Stimulated activated CD4-positive, alpha-beta T cell treated with anti-CD3 and anti-CD28 coated beads, Interleukin-4, amount 100 ng/mL, for 48 hours (primary cell): ENCODE results near the gene MAN2A2.

ENCODE experiments used
- DNase-seq, 2 donors: peaks; one replicate each; pipeline ENCODE4 v3.0.0-alpha.2; 2020; ENCODE audit warnings: low read depth in 2 of 2

Gene MAN2A2

DNA sequence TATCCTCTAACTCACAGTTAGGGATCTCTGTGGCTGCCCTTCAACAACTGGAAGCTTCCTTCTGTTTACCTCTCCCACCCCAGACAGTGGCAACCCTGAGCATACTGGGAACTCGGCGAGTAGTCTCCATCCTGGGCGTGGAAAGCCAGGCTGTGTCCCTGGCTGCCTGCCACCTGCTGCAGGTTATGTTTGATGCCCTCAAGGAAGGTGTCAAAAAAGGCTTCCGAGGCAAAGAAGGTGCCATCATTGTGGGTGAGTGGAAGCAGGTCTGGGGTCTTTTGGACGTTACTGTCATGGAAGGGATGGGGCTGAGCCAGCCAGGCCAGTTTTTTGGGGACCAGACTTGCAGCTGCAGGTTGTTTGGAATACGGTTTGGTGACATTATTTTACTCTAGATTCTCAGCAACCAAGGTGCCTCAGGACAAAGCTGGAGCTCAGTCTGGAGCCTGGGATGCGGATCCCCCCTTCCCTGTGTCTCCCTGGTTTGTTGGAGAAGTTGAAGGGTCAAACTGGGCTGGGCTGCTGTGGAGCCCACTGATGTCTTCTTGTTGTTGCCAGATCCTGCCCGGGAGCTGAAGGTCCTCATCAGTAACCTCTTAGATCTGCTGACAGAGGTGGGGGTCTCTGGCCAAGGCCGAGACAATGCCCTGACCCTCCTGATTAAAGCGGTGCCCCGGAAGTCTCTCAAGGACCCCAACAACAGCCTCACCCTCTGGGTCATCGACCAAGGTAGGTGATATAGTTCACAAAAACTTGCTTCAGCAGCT is 39.4 kb downstream of the MAN2A2 start:
- DNase-seq = no peak

DNA sequence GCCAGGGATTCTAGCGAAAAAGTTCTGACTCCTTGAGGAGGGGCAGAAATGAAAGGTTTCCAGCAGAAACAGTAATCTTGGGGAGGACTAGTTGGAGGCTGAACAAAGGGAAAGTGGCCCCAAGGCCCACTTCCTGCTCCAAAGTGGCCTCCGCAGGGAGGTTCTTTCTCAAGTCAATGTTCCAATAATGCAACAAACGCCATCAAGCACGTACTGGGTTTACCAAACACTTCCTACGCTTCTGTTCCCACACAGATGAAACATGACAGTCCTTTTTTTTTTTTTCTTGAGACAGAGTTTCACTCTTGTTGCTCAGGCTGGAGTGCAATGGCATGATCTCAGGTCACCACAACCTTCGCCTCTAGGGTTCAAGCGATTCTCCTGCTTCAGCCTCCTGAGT is 42.0 kb downstream of the MAN2A2 start:
- no peak for DNase-seq

DNA sequence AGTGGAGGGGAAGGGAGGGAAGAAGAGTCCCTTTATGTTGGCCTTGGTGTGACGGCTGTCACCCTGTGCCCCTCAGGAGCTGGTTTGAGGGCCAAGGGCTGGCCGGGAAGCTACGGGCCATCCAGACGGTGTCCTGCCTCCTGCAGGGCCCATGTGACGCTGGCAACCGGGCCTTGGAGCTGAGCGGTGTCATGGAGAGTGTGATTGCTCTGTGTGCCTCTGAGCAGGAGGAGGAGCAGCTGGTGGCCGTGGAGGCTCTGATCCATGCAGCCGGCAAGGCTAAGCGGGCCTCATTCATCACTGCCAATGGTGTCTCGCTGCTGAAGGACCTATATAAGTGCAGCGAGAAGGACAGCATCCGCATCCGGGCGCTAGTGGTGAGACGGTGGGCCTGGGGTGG is 43.4 kb downstream of the MAN2A2 start:
- no peak for DNase-seq

DNA sequence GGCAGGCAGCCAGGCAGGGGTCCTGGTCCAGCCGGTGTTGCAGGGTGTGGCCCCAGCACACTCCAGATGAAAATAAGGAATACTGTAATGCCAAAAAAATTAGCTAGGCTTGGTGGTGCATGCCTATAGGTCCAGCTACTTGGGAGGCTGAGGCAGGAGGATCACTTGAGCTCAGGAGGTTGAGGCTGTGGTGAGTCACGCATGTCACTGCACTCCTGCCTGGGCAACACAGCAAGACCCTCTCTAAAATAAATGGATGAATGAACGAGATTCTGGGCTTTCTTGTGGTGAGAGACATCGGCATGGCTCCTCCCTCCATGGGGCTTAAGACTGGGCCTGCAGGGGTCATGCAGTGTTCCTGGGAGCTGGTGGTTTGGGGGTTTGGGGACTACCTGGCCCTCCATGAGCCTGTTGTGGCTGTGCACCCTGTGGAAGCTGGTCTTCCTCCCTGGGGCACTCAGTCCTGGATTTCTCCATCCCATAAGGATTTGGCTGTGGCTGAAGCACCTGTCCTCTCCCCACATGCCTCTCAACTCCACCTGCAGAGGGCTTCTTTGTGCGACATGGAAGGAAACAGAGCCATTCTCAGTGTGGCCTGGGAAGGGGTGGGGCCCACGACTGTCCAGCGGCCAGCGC is 44.0 kb downstream of the MAN2A2 start:
- DNase-seq = no peak

DNA sequence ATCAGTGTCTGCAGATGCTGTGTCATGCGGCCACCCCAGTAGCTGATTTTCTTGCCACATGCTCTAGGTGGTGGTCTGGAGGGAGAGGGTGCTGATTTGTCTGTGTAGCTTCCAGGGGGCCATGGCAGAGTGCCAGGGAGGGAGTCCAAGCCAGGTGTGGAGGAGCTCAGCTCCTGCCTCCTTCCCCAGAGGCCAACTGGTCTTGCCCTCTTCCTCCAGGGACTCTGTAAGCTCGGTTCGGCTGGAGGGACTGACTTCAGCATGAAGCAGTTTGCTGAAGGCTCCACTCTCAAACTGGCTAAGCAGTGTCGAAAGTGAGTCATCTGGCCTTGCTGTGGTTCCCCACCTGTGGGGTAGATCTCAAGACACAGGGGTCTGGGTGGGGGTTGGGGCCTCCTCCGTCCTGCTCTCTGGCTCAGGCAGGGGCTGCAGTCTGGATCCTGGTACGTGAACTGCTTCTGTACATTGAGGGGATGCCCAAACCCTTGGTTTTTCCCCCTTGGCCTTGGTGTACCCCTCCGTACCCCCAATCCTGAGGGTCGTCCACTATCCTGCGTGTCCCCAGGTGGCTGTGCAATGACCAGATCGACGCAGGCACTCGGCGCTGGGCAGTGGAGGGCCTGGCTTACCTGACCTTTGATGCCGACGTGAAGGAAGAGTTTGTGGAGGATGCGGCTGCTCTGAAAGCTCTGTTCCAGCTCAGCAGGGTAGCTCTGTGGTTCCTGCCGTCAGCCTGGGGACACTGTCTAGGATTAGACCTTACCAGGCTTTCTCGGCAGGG is 44.7 kb downstream of the MAN2A2 start:
- DNase-seq = no peak

DNA sequence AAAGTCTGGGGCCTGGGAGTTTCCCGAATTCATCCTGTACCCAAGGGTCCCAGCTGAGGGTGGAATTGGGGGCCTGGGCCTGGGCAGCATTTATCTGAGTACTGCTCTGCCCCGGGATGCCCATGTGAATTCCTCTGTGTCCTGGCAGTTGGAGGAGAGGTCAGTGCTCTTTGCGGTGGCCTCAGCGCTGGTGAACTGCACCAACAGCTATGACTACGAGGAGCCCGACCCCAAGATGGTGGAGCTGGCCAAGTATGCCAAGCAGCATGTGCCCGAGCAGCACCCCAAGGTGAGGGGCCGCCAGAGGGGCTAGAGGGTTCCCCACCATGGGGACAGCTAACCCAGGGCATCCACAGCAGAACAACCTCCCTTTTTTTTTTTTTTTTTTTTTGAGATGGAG is 45.4 kb downstream of the MAN2A2 start:
- no peak for DNase-seq

DNA sequence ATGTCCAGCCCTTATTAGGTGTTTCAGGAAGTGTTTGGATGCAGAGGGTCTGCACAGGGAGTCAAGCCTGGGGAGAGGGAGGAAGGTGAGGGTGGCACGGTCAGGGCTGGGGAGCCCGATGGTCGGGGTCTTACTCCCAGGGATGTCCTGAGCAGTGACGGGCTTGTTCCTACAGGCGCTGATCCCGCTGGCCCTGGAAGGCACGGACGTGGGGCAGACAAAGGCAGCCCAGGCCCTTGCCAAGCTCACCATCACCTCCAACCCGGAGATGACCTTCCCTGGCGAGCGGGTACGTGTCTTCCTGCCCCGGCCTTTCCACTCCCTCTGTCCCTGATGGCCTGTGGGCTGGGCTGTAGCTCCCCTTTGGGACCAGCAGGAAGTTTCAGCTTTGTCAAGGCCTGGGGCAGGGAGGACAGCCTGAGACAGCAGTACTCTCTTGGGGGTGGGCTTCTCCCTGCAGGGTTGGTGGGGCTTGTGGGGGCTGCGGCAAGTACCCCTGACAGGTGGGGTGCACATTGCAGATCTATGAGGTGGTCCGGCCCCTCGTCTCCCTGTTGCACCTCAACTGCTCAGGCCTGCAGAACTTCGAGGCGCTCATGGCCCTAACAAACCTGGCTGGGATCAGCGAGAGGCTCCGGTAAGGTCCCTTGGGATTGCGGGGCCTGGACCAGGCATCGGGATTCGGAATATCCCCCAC is 47.0 kb downstream of the MAN2A2 start:
- no peak for DNase-seq

DNA sequence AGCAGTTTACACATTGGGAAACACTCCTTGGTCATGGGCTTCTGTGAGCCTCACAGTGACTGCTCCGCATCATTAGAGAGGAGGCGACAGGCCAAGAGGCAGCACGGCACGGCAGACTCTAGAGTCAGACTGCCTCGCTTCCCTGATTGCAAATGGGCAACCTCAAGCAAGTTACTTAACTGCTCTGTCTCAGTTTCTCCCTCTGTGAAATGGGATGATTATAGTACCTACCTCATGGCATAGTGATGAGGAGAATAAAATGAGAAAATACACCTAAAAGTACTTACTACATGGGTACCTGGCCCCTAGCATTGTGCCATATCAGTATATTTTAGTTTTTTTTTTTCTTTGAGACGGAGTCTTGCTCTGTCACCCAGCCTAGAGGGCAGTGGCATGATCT is 47.6 kb downstream of the MAN2A2 start:
- no peak for DNase-seq

DNA sequence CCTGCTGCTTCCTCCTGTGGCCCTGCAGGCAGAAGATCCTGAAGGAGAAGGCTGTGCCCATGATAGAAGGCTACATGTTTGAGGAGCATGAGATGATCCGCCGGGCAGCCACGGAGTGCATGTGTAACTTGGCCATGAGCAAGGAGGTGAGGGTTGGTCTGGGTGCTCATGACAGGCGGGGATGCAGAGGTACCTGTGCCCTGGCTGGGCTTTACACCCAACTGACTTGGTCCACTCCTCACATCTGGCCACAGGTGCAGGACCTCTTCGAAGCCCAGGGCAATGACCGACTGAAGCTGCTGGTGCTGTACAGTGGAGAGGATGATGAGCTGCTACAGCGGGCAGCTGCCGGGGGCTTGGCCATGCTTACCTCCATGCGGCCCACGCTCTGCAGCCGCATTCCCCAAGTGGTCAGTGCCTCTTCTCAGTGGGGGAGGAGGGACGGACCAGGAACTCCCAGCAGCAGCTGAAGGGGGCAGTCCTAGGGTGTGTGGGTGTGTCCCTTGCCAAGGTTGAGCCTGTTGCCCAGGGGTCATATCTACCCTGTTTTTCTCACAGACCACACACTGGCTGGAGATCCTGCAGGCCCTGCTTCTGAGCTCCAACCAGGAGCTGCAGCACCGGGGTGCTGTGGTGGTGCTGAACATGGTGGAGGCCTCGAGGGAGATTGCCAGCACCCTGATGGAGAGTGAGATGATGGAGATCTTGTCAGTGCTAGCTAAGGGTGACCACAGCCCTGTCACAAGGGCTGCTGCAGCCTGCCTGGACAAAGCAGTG is 50.0 kb downstream of the MAN2A2 start:
- DNase-seq = no peak

DNA sequence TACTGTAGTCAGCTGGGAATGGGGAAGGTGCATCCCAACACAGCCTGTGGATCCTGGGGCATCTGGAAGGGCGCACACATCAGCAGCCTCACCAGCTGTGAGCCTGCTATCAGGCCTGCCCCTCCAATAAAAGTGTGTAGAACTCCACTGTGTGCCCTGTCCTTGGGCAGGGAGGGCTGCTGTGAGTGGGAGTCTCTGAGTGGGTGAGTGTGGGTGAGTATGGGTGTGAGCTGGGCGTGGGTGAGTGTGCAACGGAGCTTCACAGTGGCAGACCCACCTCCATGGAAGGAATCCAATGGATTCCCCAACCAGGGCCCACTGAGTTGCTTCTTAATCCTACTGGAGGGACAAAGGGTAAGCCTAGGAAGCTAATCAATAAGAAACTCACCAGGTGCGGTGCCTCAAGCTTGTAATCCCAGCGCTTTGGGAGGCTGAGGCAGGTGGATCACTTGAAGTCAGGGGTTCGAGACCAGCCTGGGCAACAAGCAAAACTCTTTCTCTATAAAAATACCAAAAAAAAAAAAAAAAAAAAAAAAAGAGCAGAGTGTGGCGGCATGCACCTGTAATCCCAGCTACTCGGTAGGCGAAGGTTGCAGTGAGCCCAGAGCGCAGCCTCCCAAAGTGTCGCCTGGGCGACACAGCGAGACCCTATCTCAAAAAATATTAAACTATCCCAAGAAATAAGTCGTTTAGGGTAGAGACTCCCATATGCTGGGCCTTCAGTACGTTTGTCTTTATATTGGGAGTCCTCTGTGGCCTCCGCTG is 51.0 kb downstream of the MAN2A2 start:
- no peak for DNase-seq

DNA sequence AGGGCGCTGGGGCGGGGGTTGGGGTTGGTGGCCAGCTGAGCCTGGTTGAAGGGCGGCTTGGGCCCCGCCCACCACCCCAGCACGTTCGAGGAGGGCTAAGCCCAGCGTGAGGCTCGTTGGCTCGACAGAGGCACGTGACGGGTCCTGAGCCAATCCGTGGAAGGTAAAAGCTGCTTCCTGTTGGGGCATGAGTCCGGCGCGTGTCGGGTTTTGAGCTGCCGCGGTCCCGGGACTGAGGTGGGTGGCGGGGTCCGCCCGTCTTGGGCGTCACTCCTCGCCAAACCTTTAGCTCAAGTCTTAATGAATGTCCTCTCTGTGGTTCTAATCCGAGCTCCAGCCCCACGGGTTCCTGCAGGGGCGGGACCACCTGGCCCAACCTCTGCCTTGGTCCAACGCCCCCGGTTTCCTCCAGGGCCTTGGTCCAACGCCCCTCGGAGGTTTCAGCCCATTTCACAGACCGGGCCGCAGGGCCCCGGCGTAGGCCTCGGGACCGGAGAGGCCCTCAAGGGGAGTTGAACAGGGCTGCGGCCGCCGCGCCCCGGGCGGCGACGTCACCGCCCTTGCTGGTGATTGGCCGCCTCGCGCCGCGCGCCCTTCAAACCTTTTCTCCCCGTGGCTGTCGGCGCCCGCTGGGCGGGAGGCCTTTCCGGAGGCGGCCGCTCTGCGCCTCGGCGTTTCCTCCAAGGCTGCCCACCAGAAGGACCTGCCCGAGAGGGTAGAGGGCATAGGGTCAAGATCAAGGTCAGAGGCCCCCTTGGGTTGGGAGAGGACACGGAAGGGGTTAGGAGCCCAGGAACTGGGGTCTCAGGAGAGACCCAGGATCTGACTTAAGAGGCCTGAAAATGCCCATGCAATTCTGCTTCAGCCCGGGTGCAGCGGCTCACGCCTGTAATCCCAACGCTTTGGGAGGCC is 51.9 kb downstream of the MAN2A2 start, which contains the start of gene RCCD1:
RCCD1 (plus strand) TSS at position 173 of the 912 bp plus-strand sequence. CDS start 1,851 bp downstream, outside the sequence.
- peak; percentile 81 to 90 for DNase-seq

DNA sequence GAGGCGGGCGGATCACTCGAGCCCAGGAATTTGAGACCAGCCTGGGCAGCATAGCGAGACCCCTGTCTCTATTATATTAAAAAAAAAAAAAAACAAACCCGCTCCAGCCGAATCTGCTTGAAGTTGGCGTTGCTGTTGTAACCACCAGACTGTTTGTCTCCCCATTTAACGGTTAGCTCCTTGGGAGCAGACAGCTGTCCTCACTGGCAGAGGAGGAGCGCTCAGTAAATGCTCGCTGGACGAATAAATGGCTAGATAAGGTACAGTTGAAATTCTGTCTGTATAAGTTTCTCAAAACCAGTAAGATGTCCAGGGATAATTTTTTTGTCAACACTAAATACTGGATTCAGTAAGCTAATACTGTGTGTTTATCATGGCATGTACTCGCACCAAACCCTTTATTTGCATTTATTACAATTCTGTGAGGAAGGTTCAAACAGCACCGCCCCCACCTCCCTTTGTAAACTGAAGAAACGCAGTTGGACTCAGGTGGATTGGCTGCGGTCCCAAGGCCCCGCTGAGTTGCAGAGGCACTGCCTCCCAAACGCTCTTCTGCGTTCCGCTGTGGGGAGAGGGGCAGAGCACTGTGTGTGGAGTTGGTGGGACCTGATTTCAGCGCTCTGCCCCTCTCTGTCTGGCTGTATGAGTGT is 52.6 kb downstream of the MAN2A2 start:
- DNase-seq = no peak

DNA sequence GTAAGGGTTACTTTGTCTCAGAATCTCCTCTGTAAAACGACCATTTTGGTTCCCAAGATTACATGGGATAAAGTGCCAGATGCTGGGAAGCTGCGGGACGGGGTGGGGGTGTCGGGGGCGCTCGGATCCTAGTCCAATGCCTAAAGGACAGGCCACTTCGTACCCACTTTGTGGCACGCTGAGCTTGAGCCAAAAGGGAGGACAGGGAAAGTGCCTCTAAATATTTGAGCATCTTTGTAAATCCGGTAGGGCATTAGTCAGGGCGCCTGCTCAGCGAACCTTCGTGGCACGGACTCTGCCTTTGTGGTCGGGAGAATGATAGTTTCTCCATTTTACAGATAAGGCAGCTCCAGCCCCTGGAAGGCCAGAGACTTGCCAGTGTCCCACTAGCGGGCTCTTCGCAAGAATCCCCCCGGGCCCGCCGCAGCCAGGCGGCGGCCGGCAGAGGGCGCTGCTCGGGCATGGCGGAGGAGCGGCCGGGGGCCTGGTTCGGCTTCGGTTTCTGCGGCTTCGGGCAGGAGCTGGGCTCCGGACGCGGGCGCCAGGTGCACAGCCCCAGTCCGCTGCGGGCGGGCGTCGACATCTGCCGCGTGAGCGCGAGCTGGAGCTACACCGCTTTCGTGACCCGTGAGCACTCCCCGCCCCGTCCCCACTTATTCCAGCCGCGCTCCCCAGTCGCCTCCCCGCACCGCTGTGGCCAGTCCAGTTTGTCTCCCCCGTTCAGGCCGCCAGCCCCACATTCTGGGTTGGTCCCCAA is 53.4 kb downstream of the MAN2A2 start:
- peak; percentile 60 to 61 for DNase-seq

DNA sequence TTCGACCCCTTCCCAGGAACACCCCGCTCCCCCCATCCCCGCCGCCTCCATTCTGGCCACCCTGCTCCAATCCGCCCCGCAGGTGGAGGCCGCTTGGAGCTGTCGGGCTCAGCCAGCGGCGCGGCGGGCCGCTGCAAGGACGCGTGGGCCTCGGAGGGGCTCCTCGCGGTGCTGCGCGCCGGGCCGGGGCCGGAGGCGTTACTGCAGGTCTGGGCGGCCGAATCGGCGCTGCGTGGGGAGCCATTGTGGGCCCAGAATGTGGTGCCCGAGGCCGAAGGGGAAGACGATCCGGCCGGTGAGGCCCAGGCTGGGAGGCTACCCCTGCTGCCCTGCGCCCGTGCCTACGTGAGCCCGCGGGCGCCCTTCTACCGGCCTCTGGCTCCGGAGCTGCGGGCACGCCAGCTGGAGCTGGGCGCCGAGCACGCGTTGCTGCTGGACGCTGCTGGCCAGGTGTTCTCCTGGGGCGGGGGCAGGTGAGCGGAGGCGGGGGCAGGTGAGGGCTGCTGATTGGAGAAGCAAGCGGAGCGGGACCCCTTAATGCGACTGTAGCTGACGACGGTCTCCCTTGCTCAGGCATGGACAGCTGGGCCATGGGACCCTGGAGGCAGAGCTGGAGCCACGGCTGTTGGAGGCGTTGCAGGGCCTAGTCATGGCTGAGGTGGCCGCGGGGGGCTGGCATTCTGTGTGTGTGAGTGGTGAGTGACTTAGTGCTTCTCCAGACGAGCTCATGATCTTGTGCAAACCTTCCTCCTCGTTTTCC is 54.1 kb downstream of the MAN2A2 start:
- no peak for DNase-seq

DNA sequence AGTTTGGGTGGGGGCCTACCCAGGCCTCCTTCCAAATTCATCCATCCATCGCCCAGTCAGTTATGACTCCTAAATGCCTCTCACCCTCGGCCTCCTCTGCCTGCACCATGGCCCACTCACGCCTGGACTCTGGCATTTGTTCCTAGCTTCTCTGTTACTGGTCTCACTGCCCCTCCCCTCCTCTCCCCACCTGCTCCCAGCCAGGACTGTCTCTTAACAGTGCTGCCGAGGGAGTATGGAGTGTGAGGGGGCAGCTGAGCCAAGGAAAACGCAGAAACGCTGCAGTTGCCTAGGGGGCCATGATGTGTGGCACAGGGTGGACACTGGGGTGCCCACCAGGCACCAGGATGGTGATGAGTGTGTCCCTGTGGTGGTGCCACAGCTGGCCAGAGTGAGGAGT is 54.7 kb downstream of the MAN2A2 start:
- DNase-seq = no peak

DNA sequence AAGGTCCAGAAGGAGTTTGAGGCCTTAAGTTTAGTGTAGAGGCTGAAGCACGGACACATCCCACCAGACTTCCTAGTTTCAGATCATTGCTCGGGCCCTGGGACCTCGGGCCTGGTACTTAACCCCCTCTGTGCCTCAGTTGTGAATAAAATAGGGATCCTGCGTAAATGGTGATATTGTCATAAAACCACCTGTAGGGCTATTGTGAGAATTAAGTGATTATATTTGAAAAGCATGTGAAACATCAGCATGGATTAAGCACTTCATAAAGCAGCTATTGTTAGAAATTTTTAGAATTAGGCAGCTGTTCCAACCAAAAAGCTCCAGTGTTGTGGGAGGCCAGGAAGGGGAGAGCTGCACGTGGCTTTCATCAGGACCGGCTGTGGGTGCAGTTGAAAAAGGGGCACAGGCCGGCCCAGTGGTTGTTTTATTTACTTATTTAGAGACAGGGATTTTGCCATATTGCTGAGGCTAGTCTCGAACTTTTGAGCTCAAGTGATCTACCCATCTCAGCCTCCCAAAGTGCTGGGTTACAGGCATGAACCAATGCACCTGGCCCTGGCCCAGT is 56.0 kb downstream of the MAN2A2 start:
- no peak for DNase-seq

DNA sequence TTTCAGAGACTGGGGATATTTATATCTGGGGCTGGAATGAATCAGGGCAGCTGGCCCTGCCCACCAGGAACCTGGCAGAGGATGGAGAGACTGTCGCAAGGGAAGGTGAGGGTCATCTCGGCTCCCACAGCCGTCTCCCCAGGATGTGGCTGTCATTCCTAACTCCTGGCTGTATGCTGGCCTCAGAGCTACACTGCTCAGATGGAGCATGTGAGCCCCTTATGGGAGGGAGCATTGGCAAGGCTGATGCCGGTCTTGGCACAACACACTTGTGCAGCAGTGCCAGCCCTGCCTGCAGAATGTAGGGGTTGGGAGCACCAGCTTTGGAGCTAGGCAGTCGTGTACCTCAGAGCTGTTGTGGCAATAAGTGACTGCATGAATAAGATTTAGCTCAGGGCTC is 56.8 kb downstream of the MAN2A2 start:
- no peak for DNase-seq
